Astrocyte (in vitro differentiated cells and primary cell): ENCODE measurements around the gene SBF2. TPM values are rescaled to one million over a fixed set of nuclear protein-coding genes. Genes with fewer than 3 reads are reported as not detected.

ENCODE experiments used
- DNase-seq: peaks from one replicate; pipeline ENCODE4 v3.0.0-alpha.2; 2010; ENCODE audit warnings: low read depth
- FAIRE-seq: peaks from 2 replicates; lab custom pipeline; 2011; peaks lifted over from hg19 to GRCh38; lab: Jason Lieb, UNC
- H2AFZ ChIP-seq: 2 replicates; pipeline ENCODE4 v1.6.0; 2012; ENCODE audit warnings: low read depth, low read length, inconsistent platforms
- H3K27ac ChIP-seq: 2 replicates; pipeline ENCODE4 v1.5.1; 2011; ENCODE audit warnings: low read depth, low read length, inconsistent platforms
- H3K27me3 ChIP-seq: 2 replicates; pipeline ENCODE4 v1.6.0; 2011; ENCODE audit warnings: low read length, inconsistent platforms; ENCODE audit not compliant: insufficient read depth
- H3K36me3 ChIP-seq: 2 replicates; pipeline ENCODE4 v1.5.1; 2011; ENCODE audit warnings: low read length, inconsistent platforms; ENCODE audit not compliant: insufficient read depth
- H3K4me1 ChIP-seq: 2 replicates; pipeline ENCODE4 v1.5.1; 2011; ENCODE audit warnings: low read length, inconsistent platforms; ENCODE audit not compliant: insufficient read depth
- H3K4me2 ChIP-seq: 2 replicates; pipeline ENCODE4 v1.6.0; 2012; ENCODE audit warnings: low read length, inconsistent platforms
- H3K4me3 ChIP-seq: 2 replicates; pipeline ENCODE4 v1.5.1; 2011; ENCODE audit warnings: low read depth, mild to moderate bottlenecking, low read length, inconsistent platforms; ENCODE audit not compliant: insufficient read depth
- H3K79me2 ChIP-seq: 2 replicates; pipeline ENCODE4 v1.6.0; 2012; ENCODE audit warnings: mild to moderate bottlenecking, low read length, inconsistent platforms; ENCODE audit not compliant: insufficient read depth
- H3K9ac ChIP-seq: 2 replicates; pipeline ENCODE4 v1.6.0; 2012; ENCODE audit warnings: mild to moderate bottlenecking, low read length, inconsistent platforms
- H3K9me3 ChIP-seq: 2 replicates; pipeline ENCODE4 v1.5.1; 2012; ENCODE audit warnings: low read depth, mild to moderate bottlenecking, low read length, inconsistent platforms; ENCODE audit not compliant: insufficient read depth
- H4K20me1 ChIP-seq: 2 replicates; pipeline ENCODE4 v1.6.0; 2012; ENCODE audit warnings: low read length, inconsistent platforms; ENCODE audit not compliant: insufficient read depth
- H3K27ac Mint-ChIP-seq: one replicate; pipeline ENCODE4 v1.8.0; 2021; ENCODE audit warnings: mild to moderate bottlenecking, mixed read lengths; ENCODE audit not compliant: unreplicated experiment
- H3K27me3 Mint-ChIP-seq: one replicate; pipeline ENCODE4 v1.8.0; 2021; ENCODE audit warnings: low read depth, mixed read lengths; ENCODE audit not compliant: unreplicated experiment
- H3K36me3 Mint-ChIP-seq: one replicate; pipeline ENCODE4 v1.8.0; 2021; ENCODE audit warnings: low read depth, mixed read lengths; ENCODE audit not compliant: unreplicated experiment
- H3K4me1 Mint-ChIP-seq: one replicate; pipeline ENCODE4 v1.8.0; 2021; ENCODE audit warnings: low read depth, mixed read lengths; ENCODE audit not compliant: unreplicated experiment
- H3K4me3 Mint-ChIP-seq: one replicate; pipeline ENCODE4 v1.8.0; 2021; ENCODE audit warnings: mild to moderate bottlenecking, moderate library complexity, mixed read lengths; ENCODE audit not compliant: unreplicated experiment
- H3K9me3 Mint-ChIP-seq: one replicate; pipeline ENCODE4 v1.8.0; 2021; ENCODE audit warnings: mild to moderate bottlenecking, mixed read lengths; ENCODE audit not compliant: unreplicated experiment
- CTCF ChIP-seq: IDR thresholded peaks from 2 replicates; pipeline ENCODE4 v1.5.1; 2011; ENCODE audit warnings: low read depth, mild to moderate bottlenecking, inconsistent platforms, low read length, moderate library complexity; ENCODE audit not compliant: insufficient read depth
- EZH2 ChIP-seq: IDR thresholded peaks from 2 replicates; pipeline ENCODE4 v1.6.1; 2012; ENCODE audit warnings: mild to moderate bottlenecking, low read length, inconsistent platforms; ENCODE audit not compliant: insufficient read depth
- total RNA-seq: library from RNA; stranded (reverse); gene quantifications from 2 replicates; pipeline ENCODE4 v1.2.1, GENCODE V29; 2021

Gene SBF2
- total RNA-seq, 1 donor from 2014 or later: 50.0 TPM

DNA sequence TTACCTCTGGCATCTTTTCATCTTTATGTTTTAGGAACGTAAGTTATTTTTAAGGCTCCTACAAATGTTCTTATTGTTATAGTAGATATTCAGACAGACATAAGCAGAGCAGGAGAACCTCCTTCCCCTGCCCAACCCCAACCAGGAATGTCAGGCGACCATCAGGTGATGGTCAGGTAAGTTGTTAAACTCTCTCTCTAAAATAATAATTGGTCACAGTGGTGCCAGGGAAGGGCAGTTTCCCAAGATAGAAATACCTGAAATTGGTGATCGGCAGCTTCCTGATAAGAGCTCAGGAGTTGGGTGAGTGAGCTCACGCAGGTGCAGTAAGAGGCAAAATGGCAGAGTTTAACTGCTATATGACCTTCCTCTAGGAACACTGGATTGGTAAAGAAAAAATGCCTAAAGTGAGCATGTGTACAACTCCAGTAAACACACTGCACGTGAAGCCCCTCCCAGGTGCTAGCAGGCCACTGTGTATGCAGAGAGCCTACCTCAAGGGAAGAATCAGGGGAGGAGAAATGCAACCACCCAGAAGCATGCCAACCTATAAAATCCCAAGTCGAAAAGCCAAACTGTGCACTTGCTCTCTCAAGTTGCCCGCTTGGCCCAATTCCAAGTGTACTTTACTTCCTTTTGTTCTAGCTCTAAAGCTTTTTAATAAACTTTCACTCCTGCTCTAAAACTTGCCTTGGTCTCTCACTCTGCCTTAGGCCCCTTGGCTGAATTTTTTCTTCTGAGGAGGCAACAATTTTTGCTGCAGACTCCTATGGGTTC, 273.9 kb downstream of the SBF2 start:
- no peak overlapping the region for H3K27ac Mint-ChIP-seq
- TF ChIP-seq EZH2 (no peak), CTCF (no peak)

GRCh38 chr11:10017911-10018310, 276.1 kb downstream of the SBF2 start:
- H3K36me3 Mint-ChIP-seq: peaks cover 17% of the 10 kb centered on the region
- no peaks in the 10 kb centered on the region for H3K36me3 ChIP-seq
- H4K20me1 ChIP-seq: no peaks in the 10 kb centered on the region
- H3K79me2 ChIP-seq: no peaks in the 10 kb centered on the region
- no peak for DNase-seq
- no peak overlapping the region for H3K4me3 ChIP-seq
- H3K4me1 ChIP-seq: no peaks in the 10 kb centered on the region
- no peaks in the 10 kb centered on the region for H3K27me3 ChIP-seq
- H2AFZ ChIP-seq: no peak overlapping the region
- no peak overlapping the region for H3K4me2 ChIP-seq
- FAIRE-seq: no peak
- no peak overlapping the region for H3K27ac Mint-ChIP-seq
- no peaks in the 10 kb centered on the region for H3K27me3 Mint-ChIP-seq
- peaks cover 13% of the 10 kb centered on the region for H3K9me3 Mint-ChIP-seq
- H3K27ac ChIP-seq: no peak overlapping the region
- H3K4me3 Mint-ChIP-seq: no peak overlapping the region
- peaks cover 5% of the 10 kb centered on the region for H3K4me1 Mint-ChIP-seq
- TF ChIP-seq EZH2 (no peak), CTCF (no peak)
- no peaks in the 10 kb centered on the region for H3K9me3 ChIP-seq
- H3K9ac ChIP-seq: no peak overlapping the region

More for the DNA sequence above, 273.9 kb downstream of the SBF2 start:
- Histone ChIP-seq H3K27me3 (no peaks in the 10 kb centered on the region), H3K36me3 (no peaks in the 10 kb centered on the region), H2AFZ (no peak overlapping the region), H4K20me1 (no peaks in the 10 kb centered on the region), H3K9ac (no peak overlapping the region), H3K4me2 (no peak overlapping the region), H3K79me2 (no peaks in the 10 kb centered on the region), H3K27ac (no peak overlapping the region), H3K9me3 (no peaks in the 10 kb centered on the region), H3K4me1 (no peaks in the 10 kb centered on the region), H3K4me3 (no peak overlapping the region)
- no peaks in the 10 kb centered on the region for H3K27me3 Mint-ChIP-seq
- H3K4me3 Mint-ChIP-seq: no peak overlapping the region
- no peak for FAIRE-seq
- no peak for DNase-seq
- peaks cover 5% of the 10 kb centered on the region for H3K4me1 Mint-ChIP-seq
- H3K9me3 Mint-ChIP-seq: no peaks in the 10 kb centered on the region
- H3K36me3 Mint-ChIP-seq: peaks cover 11% of the 10 kb centered on the region

GRCh38 chr11:10017050-10017449, 277.0 kb downstream of the SBF2 start:
- Histone ChIP-seq H3K27ac (no peak overlapping the region), H3K36me3 (no peaks in the 10 kb centered on the region), H4K20me1 (no peaks in the 10 kb centered on the region), H3K79me2 (no peaks in the 10 kb centered on the region), H3K4me2 (no peak overlapping the region), H3K4me3 (no peak overlapping the region), H3K27me3 (no peaks in the 10 kb centered on the region), H2AFZ (no peak overlapping the region), H3K4me1 (no peaks in the 10 kb centered on the region), H3K9me3 (peaks cover 3% of the 10 kb centered on the region), H3K9ac (no peak overlapping the region)
- Mint-ChIP-seq H3K36me3 (peaks cover 17% of the 10 kb centered on the region), H3K27ac (no peak overlapping the region), H3K9me3 (peaks cover 16% of the 10 kb centered on the region), H3K27me3 (no peaks in the 10 kb centered on the region), H3K4me3 (no peak overlapping the region), H3K4me1 (peaks cover 5% of the 10 kb centered on the region)
- TF ChIP-seq CTCF (no peak), EZH2 (no peak)
- DNase-seq (no peak), FAIRE-seq (no peak)
